IMR-90 (cell line): ENCODE results near the gene OR52J3. TPM values are rescaled to one million over a fixed set of nuclear protein-coding genes. Genes with fewer than 3 reads are reported as not detected.

Experiments
- ATAC-seq: fragments of 200-7000 bp; cut with Tn5 transposase; 2 replicates; pipeline ENCODE4 v1.9.1; 2020; ENCODE audit warnings: low read depth, mild to moderate bottlenecking, moderate library complexity
- BruUV-seq: library from RNA; stranded (reverse); fragments of 400-500 nt; replicated peaks from 2 replicates; lab custom pipeline; 2021; lab: Mats Ljungman, UMichigan
- CTCF ChIA-PET: fragments of 300-600 bp; formaldehyde crosslinking; extraction: SDS; loops from one replicate; lab custom pipeline; 2021; ENCODE audit warnings: antibody characterized with exemption; lab: Yijun Ruan, JAX
- POLR2A ChIA-PET: fragments of 300-600 bp; sonication (Branson Sonifier 250); formaldehyde crosslinking; loops from one replicate; lab custom pipeline; 2022; ENCODE audit warnings: antibody characterized with exemption; ENCODE audit not compliant: unreplicated experiment; lab: Charles Lee
- DNase-seq: peaks from one replicate; pipeline ENCODE4 v3.0.0; 2013
- H2AFZ ChIP-seq: replicated peaks from 2 replicates; pipeline ENCODE3; 2013; ENCODE audit warnings: low read length, mild to moderate bottlenecking; ENCODE audit not compliant: poor library complexity
- H2AK5ac ChIP-seq: 2 replicates; pipeline ENCODE4 v1.6.1; 2013; ENCODE audit warnings: low read depth, low read length, inconsistent platforms
- H2AK9ac ChIP-seq: replicated peaks from 2 replicates; pipeline ENCODE3; 2013; ENCODE audit warnings: mild to moderate bottlenecking, low read depth, low read length, moderate library complexity; ENCODE audit not compliant: poor library complexity
- H2BK120ac ChIP-seq: 2 replicates; pipeline ENCODE4 v1.6.1; 2013; ENCODE audit warnings: low read depth, low read length, inconsistent platforms
- H2BK15ac ChIP-seq: 3 replicates; pipeline ENCODE4 v1.6.1; 2013; ENCODE audit warnings: low read depth, low read length, inconsistent platforms
- H2BK20ac ChIP-seq: 2 replicates; pipeline ENCODE4 v1.6.1; 2013; ENCODE audit warnings: low read depth, mild to moderate bottlenecking, inconsistent platforms, low read length, moderate library complexity
- H2BK5ac ChIP-seq: 2 replicates; pipeline ENCODE4 v1.6.1; 2013; ENCODE audit warnings: mild to moderate bottlenecking, low read depth, low read length, inconsistent platforms; ENCODE audit not compliant: poor library complexity, severe bottlenecking
- H3K14ac ChIP-seq: replicated peaks from 2 replicates; pipeline ENCODE4 v1.6.1; 2013; ENCODE audit warnings: low read depth, low read length, inconsistent platforms
- H3K18ac ChIP-seq: 2 replicates; pipeline ENCODE4 v1.6.1; 2013; ENCODE audit warnings: low read depth, low read length, control low read depth
- H3K23ac ChIP-seq: 2 replicates; pipeline ENCODE4 v1.6.1; 2013; ENCODE audit warnings: low read depth, low read length, inconsistent platforms
- H3K27ac ChIP-seq: 2 replicates; pipeline ENCODE4 v1.5.1; 2013; ENCODE audit warnings: mild to moderate bottlenecking, control low read depth, low read length; ENCODE audit not compliant: insufficient read depth
- H3K27me3 ChIP-seq: 2 replicates; pipeline ENCODE4 v1.6.1; 2013; ENCODE audit warnings: low read length; ENCODE audit not compliant: control insufficient read depth, insufficient read depth
- H3K36me3 ChIP-seq: 2 replicates; pipeline ENCODE4 v1.6.1; 2013; ENCODE audit warnings: low read length, mixed read lengths; ENCODE audit not compliant: control insufficient read depth, insufficient read depth
- H3K4ac ChIP-seq: 2 replicates; pipeline ENCODE4 v1.6.1; 2013; ENCODE audit warnings: low read depth, low read length, inconsistent platforms
- H3K4me1 ChIP-seq: 2 replicates; pipeline ENCODE4 v1.6.1; 2013; ENCODE audit warnings: low read length, mixed read lengths; ENCODE audit not compliant: control insufficient read depth, insufficient read depth
- H3K4me2 ChIP-seq: 2 replicates; pipeline ENCODE4 v1.6.1; 2013; ENCODE audit warnings: low read depth, mild to moderate bottlenecking, control low read depth, low read length, moderate library complexity
- H3K4me3 ChIP-seq: 2 replicates; pipeline ENCODE4 v1.5.1; 2013; ENCODE audit warnings: low read depth, mild to moderate bottlenecking, control low read depth, low read length, moderate library complexity; ENCODE audit not compliant: insufficient read depth
- H3K56ac ChIP-seq: 2 replicates; pipeline ENCODE4 v1.6.1; 2013; ENCODE audit warnings: low read length, inconsistent platforms; ENCODE audit not compliant: insufficient read depth; ENCODE audit errors: extremely low read depth
- H3K79me1 ChIP-seq, 2 experiments: 2 replicates each; pipeline ENCODE4 v1.6.1; 2013; ENCODE audit warnings: low read length in 2 of 2, inconsistent platforms in 1 of 2, low read depth in 1 of 2
- H3K9ac ChIP-seq: 2 replicates; pipeline ENCODE4 v1.6.1; 2013; ENCODE audit warnings: low read depth, low read length, control low read depth
- H3K9me1 ChIP-seq: 2 replicates; pipeline ENCODE4 v1.6.1; 2013; ENCODE audit warnings: low read length, inconsistent platforms; ENCODE audit not compliant: insufficient read depth
- H3K9me3 ChIP-seq: 2 replicates; pipeline ENCODE4 v1.6.1; 2013; ENCODE audit warnings: low read length; ENCODE audit not compliant: control insufficient read depth, insufficient read depth
- H4K20me1 ChIP-seq: 2 replicates; pipeline ENCODE4 v1.6.1; 2013; ENCODE audit warnings: low read length, inconsistent platforms; ENCODE audit not compliant: insufficient read depth
- H4K5ac ChIP-seq: 2 replicates; pipeline ENCODE4 v1.6.1; 2013; ENCODE audit warnings: mild to moderate bottlenecking, low read depth, low read length, control low read depth
- H4K8ac ChIP-seq, 2 experiments: 2 replicates each; pipeline ENCODE4 v1.6.1; 2013; ENCODE audit warnings: low read depth in 2 of 2, low read length in 2 of 2, control low read depth in 1 of 2, inconsistent platforms in 1 of 2
- H4K91ac ChIP-seq: 2 replicates; pipeline ENCODE4 v1.6.1; 2013; ENCODE audit warnings: low read depth, low read length, inconsistent platforms; ENCODE audit not compliant: insufficient read depth
- CHD1 ChIP-seq: IDR thresholded peaks from 2 replicates; pipeline ENCODE4 v1.6.1; 2012; ENCODE audit warnings: low read depth, low read length, improper control_type of control experiment
- SMC3 ChIP-seq: fragments of 150-350 bp; IDR thresholded peaks from 2 replicates; pipeline ENCODE4 v1.6.1; 2016; ENCODE audit warnings: low read depth, mild to moderate bottlenecking, antibody characterized with exemption, low read length, moderate library complexity
- WGBS, 2 experiments: methylation state at CpG; one replicate each; pipeline versions ENCODE4 v1.1.5 to v1.1.7; 2013; ENCODE audit warnings: missing lambda C conversion rate in 2 of 2; ENCODE audit not compliant: insufficient read length in 1 of 2; ENCODE audit errors: extremely low coverage in 2 of 2; 5-methylcytosine and 5-hydroxymethylcytosine counted together
- dilution Hi-C: fragments of 300-500 bp; cut with HindIII; formaldehyde crosslinking; loops from one replicate; pipeline ENCODE4 v1.14.3; 2018; ENCODE audit warnings: low sequenced_read_pairs; ENCODE audit not compliant: unreplicated experiment
- in situ Hi-C: fragments of 300-500 bp; cut with MboI; formaldehyde crosslinking; loops from 3 replicates; pipeline ENCODE4 v1.14.3; 2019; ENCODE audit warnings: low sequenced_read_pairs, inconsistent platforms, mixed read lengths
- intact Hi-C: fragments of 100-400 bp; cut with micrococcal nuclease; formaldehyde crosslinking; loops from 2 replicates; pipeline ENCODE4 v1.10.0; 2022
- polyA plus RNA-seq, 3 experiments: library from polyadenylated mRNA; depleted of rRNA; stranded (reverse); fragments of >200 nt; gene quantifications; 2 replicates each; pipeline ENCODE4 v1.2.3, GENCODE V29; 2012; ENCODE audit warnings: low replicate concordance in 1 of 3
- total RNA-seq: library from RNA; depleted of rRNA; stranded (reverse); fragments of >200 nt; gene quantifications from 2 replicates; pipeline ENCODE4 v1.2.3, GENCODE V29; 2012

Gene OR52J3
- total and polyA plus RNA-seq, 2 of the 4 experiments (the other 2 are of a cell fraction), result not detected

DNA sequence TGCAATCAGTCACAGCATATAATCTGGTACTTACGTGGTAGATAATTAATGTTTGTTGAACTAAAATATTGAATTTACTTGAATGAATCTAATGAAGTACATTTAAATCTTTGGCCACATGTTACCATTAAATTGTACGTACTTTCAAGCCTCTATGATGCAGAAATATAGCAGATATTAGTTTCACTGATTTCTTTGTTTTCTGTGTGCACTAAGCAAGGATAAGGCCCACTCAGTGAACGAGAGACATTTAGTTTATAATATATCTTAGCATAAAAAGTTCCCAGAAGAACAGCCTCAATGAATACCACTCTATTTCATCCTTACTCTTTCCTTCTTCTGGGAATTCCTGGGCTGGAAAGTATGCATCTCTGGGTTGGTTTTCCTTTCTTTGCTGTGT lies 22.9 kb downstream of the OR52J3 start, which contains the start of gene OR52E1:
TSS of gene OR52E1 (plus strand) at position 301 of the 400 bp plus-strand sequence.
- no CpG with 5 or more reads among the region's 3 CpGs for WGBS, 2 experiments
- TF ChIP-seq SMC3 (no peak), CHD1 (no peak)
- H3K23ac ChIP-seq, result no peak within 1 kb of the TSS
- BruUV-seq, result no TSS peak
- H3K14ac ChIP-seq, result no peak within 1 kb of the TSS
- H2BK120ac ChIP-seq, result no peak within 1 kb of the TSS
- ChIA-PET POLR2A (no interaction called here), CTCF (no interaction called here)
- DNase-seq (no peak), ATAC-seq (no peak)
- H2BK5ac ChIP-seq, result no peak within 1 kb of the TSS
- H3K4me1 ChIP-seq, result no peaks in the 10 kb centered on the region
- no peak within 1 kb of the TSS for H3K18ac ChIP-seq
- in situ Hi-C loops, result no loop called here
- no peak within 1 kb of the TSS for H2AFZ ChIP-seq
- no peak within 1 kb of the TSS for H4K91ac ChIP-seq
- no peak within 1 kb of the TSS for H3K4ac ChIP-seq
- no peak within 1 kb of the TSS for H2AK9ac ChIP-seq
- H3K36me3 ChIP-seq, result no peaks in the 10 kb centered on the region
- intact Hi-C loops, result no loop called here
- no peak within 1 kb of the TSS for H4K5ac ChIP-seq
- no peak within 1 kb of the TSS for H3K56ac ChIP-seq
- no peak within 1 kb of the TSS for H2BK20ac ChIP-seq
- H3K4me2 ChIP-seq, result no peak within 1 kb of the TSS
- H3K9ac ChIP-seq, result no peak within 1 kb of the TSS
- no peak within 1 kb of the TSS for H2BK15ac ChIP-seq
- H3K9me3 ChIP-seq, result no peaks in the 10 kb centered on the region
- H4K20me1 ChIP-seq, result no peaks in the 10 kb centered on the region
- no peak within 1 kb of the TSS for H3K27ac ChIP-seq
- H4K8ac ChIP-seq, result no peak within 1 kb of the TSS
- H2AK5ac ChIP-seq, result no peak within 1 kb of the TSS
- H3K9me1 ChIP-seq, result no peaks in the 10 kb centered on the region
- dilution Hi-C loops, result no loop called here
- H3K79me1 ChIP-seq, result no peaks in the 10 kb centered on the region
- no peak within 1 kb of the TSS for H3K4me3 ChIP-seq
- H3K27me3 ChIP-seq, result no peaks in the 10 kb centered on the region; the same call in 1 of the 2 replicates
